Measurements from ENCODE around the gene RAET1E. TPM values are rescaled to one million over a fixed set of nuclear protein-coding genes. Genes with fewer than 3 reads are reported as not detected.
A peak's percentile ranks its signal among the peaks of the same experiment; 100 is the strongest.
"Not testable (repeated sequence)": the region's sequence is repeated elsewhere in the genome, so short reads cannot be mapped to it uniquely, and the experiment has no call there.

RAET1E gene
- total RNA-seq, 1 donor from 2014 or later = 101 TPM

DNA sequence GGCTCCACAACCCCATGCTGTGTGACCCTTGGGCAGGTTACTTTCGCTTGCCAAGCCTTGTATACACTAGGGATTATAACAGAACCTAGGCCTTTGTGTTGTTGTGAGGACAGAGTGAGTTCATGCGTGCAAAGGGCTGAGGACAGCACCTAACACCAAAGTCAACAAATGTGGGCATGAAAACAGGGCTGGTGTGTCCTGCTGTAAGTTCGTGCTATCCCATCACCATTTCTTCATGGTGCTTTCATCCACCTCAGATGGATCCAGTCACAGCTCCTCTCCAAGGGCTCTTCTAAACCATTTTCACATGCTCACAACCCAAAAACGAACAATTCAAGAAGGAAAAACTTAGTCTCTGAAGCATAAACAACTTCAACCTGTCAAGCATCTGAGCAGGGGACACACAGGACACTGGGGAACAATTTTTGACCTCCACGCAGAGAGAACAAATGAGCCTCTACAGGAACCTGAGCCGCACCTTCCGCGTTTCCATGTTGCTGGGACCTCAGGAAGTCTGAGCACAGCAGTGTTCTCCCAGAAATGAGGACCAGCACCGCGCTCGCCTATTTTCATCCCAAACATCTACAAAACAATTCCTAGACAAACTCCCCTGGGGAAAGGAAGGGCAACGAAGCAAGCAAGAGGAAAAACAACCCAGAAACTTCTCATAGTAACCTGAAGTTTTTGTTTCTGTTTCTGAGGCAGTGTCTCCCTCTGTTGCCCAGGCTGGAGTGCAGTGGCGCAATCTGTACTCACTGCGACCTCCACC lies 36.9 kb downstream of the RAET1E start:
- no peak for ATAC-seq

DNA sequence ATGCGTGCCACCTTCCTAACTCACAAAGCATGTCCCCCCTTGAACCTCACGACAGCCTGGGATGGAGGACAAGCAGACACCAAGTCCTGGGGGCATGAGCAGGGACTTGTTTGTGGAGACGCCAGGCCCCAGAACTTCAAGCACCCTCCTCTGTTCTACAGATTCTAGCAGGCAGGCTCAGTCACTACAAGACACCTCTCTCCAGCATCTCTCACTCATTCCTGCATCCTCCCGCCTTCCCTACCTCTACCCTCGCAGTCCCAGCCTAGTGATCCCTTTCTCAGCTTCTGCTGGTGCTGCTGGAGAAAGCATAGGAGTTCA lies 37.4 kb downstream of the RAET1E start:
- no peak for ATAC-seq

DNA sequence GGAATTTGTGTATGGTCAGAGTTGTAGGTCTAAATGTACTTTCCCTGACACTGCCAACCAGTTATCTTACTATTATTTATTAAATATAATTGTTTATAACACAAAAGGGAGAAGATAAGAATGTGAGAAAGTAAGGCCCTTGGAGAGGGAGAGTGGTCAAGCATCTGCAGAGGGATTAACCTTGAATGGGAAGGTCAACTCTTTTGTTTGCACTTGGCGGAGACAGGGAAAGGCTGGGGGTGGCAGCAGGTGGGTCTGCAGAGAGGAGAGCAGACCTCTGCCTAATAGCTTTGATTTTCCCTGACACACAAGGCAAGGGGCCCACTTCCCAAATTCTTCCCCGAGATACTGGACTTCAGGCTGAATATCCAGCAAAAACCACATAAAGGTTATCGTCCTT lies 38.0 kb downstream of the RAET1E start:
- no peak for ATAC-seq

DNA sequence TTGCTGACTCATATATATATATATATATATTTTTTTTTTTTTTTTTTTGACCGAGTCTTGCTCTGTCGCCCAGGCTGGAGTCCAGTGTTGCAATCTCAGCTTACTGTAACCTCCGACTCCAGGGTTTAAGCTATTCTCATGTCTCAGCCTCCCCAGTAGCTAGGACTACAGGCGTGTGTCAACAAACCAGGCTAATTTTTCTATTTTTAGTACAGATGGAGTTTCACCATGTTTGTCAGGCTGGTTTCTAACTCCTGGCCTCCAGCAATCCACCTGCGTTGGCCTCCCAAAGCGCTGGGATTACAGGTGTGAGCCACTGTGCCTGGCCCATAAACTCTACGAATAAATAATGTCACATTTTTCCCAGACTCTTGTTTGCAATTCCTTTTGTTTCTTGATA lies 38.5 kb downstream of the RAET1E start:
- ATAC-seq = no peak

DNA sequence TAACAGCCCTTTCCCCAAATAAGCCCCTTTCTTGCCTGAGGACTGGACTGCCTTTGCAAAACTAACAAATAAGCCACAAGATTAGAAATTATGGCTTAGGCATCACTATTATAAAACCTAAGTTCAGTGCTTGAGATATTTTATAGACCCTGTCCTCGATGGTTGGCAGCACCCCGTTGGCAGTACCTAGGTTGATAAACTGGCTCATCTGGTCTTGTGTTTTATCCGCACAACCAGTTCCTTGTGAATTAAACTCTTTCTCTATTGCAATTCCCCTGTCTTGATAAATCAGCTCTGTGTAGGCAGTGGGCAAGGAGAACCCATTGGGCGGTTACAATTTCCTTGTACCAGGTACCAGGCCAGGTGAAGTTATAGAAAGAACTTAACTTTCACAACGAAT lies 40.4 kb downstream of the RAET1E start:
- no peak for ATAC-seq

DNA sequence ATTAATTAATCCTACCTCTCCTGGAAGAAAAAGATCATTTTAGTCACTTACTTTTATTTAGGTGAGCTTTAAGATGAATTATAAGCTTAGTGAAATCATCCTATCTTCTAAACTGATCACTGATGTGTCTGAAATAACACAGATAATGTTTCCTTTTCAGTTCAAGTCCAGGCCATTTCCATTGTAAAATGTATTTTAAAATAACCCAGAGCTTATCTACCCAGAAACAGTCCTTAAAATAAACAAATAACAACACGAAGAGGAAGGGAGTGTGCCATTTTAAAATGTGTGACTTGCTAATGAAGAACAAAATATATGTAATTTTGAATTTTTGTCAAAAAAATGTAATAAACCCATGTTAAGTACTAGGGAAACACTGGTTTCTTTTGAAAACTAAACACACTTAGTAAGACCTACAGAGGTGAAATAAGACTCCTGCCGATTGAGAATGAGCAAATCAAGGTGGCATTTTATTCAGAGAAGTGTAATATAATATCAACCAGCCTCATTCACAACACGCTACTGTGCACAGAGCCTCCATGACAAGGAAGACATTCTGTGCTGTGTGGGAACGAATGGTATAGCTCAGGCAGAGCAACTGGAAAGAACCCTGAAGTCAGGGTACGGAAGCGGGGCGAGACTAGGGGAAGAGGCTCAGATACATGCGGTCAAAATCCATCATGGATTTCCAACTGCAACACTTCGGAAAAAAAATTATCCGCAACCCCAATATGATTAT lies 41.5 kb downstream of the RAET1E start:
- ATAC-seq = no peak

DNA sequence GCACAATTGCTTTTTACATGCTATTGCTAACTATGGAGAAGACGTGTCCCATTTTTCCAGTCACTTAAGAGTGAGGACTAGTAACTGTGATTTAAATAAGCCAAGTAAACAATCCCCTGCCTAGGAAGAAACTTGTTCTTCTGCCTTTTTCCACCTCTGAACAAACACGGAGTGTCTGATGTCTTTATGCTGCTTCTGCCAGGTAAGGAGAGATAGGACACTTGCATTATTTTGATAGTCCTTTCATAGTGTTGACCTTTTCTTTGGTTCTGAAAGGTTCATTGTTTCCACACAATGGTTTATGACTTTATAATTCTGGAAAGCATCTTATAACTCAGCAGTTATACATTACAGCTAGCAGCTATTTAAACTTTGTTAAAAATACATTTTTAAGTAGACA lies 42.2 kb downstream of the RAET1E start:
- ATAC-seq = no peak

DNA sequence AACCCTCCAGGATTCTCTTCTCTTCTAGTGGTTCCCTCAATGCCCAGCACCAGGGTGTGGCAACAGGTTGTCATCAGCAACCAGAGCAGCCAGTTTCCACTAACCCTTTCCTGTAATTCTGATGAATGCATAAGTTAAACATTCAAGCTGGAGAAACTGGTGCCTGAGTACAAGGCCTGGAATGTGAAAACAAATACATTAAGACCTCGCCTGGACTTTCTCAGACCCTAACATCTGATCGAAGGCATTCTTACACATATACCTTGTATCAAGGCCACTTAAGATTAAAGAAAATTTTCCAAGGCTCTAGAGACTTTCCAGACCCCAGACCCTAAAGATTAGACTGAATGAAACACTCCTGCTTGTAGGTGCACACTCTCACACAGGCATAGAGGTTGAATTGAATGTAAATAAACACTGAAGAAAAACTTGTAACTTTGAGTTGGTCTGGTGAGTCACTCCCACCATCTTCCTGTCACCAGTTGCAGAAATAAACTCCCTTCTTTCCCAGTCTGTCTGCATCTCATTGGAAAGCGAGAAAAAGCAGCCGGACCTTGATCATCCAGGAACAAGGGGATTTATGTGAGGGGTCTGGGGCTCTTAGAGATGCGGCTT lies 42.8 kb downstream of the RAET1E start:
- peak; percentile 84 for ATAC-seq

DNA sequence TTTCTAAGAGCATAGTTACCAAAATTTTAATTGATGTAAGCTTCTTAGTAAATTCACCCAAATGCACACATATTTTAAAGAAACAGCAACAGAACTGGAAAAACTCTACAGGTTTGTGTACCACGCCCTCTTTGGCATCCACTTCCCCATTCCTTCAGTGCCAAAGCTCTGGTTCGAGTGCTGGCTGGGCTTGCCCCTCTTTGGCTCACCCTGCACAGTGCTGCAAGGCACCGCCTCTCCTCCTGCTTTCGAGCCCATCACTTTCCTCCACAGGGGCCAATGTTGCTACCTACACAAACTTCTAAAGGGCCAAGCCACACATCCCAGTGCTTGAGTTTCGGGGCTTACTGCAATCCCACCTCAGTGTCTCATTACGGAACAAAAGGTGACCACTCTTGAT lies 43.4 kb downstream of the RAET1E start:
- peak; percentile 80 for ATAC-seq

DNA sequence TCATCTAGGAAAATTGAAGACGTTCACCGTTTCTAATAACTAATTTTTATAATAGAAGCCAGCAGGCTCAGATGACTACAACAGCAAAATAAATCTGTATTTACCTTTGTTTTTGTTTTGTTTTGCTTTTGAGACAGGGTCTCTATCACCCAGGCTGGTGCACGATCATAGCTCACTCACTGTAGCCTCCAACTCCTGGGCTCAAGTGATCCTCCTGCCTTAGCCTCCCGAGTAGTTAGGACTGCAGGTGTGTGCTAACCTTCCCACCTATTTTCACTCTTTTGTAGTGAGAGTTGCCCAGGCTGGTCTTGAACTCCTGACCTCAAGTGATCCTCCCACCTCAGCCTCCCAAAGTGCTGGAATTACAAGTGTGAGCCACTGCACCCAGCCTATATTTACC lies 43.9 kb downstream of the RAET1E start:
- not testable (repeated sequence) for ATAC-seq

DNA sequence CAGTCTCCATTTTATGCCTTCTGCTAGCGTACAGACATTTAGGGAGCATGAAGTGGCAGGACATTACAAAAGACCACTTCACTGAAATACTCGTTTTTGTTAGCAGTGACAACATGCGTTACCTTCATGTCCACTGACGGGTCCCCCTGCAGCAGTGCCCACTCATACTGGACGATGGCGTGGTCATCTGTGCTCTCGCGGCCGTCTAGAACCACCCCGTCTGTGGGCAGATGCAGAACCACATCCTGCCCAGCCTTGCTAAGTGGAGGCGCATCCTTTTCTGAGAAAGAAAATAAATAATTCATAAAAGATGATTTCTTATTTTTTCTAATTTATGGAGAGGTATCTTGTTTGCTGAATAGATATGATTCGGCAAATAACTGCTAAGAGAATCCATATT lies 45.0 kb downstream of the RAET1E start:
- ATAC-seq = no peak

DNA sequence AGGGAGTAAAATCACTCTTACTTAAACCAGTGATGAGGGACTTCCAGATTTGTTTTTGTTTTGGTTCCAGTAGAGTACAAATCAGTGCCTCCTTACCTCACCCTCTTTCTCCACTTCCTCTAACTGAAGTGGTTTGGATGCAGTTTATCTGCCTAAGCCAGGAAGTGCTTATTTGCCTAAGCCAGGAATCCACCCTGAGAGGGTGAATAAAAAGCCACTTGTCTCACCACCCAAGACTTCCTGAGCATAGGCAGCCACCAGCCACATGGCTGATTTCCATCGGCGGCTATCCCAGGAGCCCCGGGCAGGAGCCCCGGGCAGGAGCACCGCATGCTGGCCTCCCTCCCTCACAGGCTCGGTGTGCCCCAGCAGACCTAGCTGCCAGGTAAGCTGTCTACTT lies 45.7 kb downstream of the RAET1E start:
- ATAC-seq = peak; percentile 71

DNA sequence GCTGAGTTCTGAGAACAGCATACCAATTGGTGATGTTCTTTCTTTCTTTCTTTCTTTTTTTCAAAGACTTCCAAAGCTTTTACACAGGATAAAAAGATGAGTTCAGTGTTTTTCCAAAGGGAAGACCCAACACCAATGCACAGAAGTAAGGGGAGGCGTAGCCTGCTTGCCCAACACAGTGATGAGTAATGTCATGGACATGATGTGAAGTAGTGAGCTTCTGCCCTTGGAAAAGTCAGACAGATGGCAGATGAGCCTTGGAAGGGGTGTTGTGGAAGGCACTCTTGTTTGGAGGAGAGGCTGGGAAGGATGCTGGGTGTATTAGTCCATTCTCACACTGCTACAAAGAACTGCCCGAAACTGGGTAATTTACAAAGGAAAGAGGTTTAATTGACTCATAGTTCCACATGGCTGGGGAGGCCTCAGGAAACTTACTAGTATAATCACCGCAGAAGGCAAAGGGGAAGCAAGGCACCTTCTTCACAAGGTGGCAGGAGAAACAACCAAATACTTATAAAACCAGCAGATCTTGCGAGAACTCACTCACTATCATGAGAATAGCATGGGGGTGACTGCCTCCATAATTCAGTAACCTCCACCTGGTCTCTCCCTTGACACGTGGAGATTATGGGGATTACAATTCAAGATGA lies 46.3 kb downstream of the RAET1E start:
- ATAC-seq = no peak

DNA sequence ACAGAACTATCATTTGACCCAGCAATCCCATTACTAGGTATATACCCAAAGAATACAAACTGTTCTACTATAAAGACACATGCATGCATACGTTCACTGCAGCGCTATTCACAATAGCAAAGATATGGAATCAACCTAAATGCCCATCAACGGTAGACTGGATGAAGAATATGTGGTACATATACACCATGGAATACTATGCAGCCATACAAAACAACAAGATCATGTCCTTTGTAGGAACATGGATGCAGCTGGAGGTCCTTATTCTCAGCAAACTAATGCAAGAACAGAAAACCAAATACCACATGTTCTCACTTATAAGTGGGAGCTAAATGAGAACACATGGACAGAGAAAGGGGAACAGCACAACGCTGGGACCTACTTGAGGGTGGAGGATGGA lies 49.6 kb downstream of the RAET1E start:
- ATAC-seq = not testable (repeated sequence)

Other genes starting within 250 kb of the RAET1E start
- 13.5 TPM for gene KATNA1, start 249.4 kb downstream of the RAET1E start, total RNA-seq
- gene LATS1, start 180.0 kb downstream of the RAET1E start, total RNA-seq = 15.7 TPM
- 21.6 TPM for gene NUP43, start 151.6 kb downstream of the RAET1E start, total RNA-seq
- gene PCMT1, start 148.4 kb downstream of the RAET1E start, total RNA-seq = 43.3 TPM
- 41.8 TPM for gene LRP11, start 33.8 kb downstream of the RAET1E start, total RNA-seq
- 24.7 TPM for gene RAET1G, start 25.0 kb upstream of the RAET1E start, total RNA-seq
- 5.2 TPM for gene ULBP2, start 43.9 kb upstream of the RAET1E start, total RNA-seq
- gene ULBP1, start 65.8 kb upstream of the RAET1E start, total RNA-seq = 1.2 TPM
- gene RAET1L, start 127.4 kb upstream of the RAET1E start, total RNA-seq = 30.4 TPM
- 3.8 TPM for gene ULBP3, start 171.0 kb upstream of the RAET1E start, total RNA-seq
- gene PPP1R14C, start 244.9 kb upstream of the RAET1E start, total RNA-seq = 36.0 TPM